SW480 (cell line): ENCODE results near the gene SLC23A3.

Source experiments
- DNase-seq: peaks from one replicate; pipeline ENCODE4 v3.0.0-alpha.2; 2016; ENCODE audit warnings: low spot score

Gene SLC23A3

DNA sequence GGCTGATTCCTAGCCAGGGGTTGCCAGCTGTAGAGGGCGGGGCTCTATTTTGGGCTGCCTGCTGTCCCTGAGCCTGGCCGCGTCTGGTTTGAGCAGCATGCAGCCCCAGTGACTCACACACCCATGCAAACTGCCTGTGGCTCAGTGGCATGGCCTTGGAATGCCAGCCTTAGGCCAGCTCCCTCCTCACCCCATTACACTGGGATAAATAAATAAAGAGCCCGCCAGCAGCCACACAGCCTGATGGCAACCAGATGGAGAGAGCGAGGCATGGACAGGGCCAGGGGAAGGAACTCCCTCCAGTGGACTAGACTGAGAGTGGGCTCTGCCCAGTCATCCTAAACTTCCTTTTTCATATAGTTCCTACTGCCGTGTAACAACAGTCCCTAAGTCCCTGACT lies 27.5 kb downstream of the SLC23A3 start:
- peak; percentile 66 for DNase-seq

DNA sequence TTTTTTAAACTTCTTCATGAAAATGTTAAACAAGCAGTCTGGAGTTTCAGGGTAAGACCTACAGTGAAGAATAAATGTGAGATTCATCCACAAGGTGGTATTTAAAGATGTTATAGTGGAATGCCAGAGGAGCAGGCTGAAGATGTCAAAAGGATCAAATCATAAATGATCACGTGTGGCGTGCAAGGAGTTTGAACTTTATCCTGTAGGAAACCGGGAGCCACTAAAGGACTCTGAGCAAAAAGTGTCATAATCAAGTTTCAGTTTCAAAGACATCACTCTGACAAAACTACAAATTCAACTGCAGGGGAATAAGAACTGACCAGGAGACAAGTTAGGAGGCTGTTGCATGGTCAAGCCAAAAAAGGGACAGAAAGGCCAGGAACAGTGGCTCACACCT lies 29.1 kb downstream of the SLC23A3 start:
- no peak for DNase-seq

DNA sequence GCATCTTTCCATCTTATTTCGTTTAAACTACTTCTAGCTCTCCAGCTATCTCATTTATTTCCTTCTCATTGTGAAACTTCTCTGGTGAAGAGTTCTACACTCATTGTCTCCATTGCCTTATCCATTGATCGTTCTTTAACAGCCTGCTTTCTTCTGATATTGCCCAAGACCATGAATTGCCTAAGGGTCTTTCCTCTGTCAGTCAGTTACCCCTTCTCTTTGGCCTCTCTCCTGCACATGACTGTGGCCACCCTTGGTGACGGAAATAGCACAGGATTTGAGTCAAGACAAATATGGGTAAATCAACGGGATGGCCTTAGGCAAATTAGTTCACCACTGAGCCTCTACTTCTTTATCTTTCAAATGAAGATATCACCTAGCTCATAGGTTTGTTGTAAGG lies 35.9 kb downstream of the SLC23A3 start:
- DNase-seq: no peak

DNA sequence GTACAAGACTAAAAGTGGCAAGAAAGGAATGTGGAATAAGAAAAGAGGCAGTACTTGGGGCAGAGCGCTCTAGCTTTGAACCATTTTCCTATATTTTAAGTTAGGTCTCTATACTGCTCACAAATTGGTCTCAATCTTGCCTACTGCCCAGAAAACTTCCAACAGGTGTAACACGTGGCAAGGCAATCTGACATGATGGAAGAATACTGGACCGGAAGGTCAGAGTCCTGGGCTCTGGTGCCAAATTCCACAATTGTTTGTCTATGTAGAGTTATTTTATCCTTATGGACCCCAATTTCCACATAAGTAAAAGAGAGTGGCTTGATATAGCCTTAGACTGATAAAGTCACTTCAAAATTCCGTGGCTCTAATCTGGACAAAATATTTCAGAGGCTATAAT lies 38.1 kb downstream of the SLC23A3 start:
- DNase-seq: no peak

- DNase-seq: no peak
These were observed 38.5 kb downstream of the SLC23A3 start for GRCh38 chr2:219131327-219131726.

GRCh38 chr2:219129589-219129988 lies 40.2 kb downstream of the SLC23A3 start:
- no peak for DNase-seq

DNA sequence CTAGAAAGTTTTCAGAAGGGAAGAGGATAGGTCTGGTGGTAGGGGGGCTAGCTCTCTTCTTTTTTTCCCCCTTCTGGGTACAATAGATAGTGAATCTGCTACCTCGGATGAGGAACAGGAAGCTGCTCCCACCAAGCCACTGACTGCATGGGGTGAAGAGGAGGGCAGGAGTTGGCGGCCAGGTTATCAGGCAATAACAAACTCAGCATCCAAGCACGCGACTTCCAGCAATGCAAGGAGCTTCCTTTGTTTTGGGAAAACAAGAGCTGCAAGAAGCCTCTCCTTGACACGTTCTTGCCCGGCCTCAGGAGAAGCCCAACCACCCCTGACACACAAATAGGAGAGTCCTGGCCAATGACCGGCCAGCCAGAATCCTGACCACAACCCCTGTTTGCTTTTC lies 41.4 kb downstream of the SLC23A3 start:
- DNase-seq: no peak

DNA sequence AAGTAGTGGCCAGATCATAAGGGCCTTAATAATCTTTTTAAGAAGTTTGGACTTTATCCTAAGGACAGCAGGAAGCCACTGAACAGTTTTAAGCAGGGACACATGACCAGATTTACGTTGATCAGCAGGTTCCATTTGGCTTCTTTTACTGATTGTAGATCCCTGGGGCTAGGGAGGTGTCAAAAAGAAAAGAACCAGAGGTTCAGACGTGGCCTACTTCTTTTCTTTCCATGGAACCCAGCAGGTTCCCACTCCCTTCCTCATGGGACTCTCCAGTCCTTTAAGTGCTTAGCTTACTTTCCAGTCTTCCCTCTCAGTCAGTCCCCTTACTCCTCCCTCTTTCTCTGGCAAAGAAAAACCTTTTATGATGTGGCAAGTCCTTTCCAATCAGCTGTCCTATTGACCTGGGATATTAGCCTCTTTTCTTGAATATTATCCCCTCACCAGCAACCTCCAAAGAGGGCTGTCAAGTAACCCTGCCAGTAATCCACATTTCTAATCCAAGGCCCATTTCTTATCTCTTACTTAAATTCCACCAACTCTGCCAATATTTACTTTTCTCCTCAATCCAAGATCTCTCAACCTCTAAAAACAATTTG lies 42.7 kb downstream of the SLC23A3 start:
- no peak for DNase-seq

GRCh38 chr2:219126555-219126954 lies 43.3 kb downstream of the SLC23A3 start:
- no peak for DNase-seq

GRCh38 chr2:219125886-219126270 lies 44.0 kb downstream of the SLC23A3 start:
- DNase-seq: no peak

- peak; percentile 91 for DNase-seq
These were observed 44.5 kb downstream of the SLC23A3 start for GRCh38 chr2:219125225-219125885.

DNA sequence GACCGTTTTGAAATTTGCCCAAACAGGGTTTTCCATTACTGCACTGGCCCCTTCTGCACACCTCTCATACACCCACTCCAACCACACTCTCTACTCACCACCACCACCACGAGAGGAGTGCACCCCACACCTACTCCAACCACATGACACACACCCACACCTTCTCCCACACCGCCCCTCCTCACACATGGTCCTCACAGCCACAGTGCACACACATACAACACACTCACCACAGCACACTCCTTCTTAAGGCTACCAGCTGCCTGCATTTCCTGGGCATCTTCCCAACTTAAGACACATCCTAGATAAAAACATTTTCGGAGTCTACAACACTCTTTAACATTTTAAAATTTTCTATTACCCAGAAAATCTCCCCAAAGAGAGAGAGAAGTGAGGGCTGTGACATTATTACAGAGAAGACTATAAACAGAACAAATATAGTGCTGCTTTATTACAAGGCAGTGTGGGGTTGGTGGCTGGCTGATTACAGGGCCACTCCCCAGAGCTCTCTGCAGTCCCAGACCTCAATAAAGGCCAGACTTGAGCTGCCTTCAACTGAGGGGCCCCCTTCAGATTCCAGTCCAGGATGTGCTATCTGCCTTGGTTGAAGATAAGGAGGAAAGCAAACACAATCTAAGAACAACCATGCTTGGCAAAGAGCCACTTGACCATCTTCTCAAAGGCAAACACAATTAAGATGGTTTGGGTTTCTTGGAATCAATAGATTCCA lies 45.3 kb downstream of the SLC23A3 start:
- DNase-seq: peak; percentile 36

- DNase-seq: no peak
These were observed 46.3 kb downstream of the SLC23A3 start for GRCh38 chr2:219123356-219124135.

GRCh38 chr2:219122202-219122980 lies 47.4 kb downstream of the SLC23A3 start:
- DNase-seq: no peak

DNA sequence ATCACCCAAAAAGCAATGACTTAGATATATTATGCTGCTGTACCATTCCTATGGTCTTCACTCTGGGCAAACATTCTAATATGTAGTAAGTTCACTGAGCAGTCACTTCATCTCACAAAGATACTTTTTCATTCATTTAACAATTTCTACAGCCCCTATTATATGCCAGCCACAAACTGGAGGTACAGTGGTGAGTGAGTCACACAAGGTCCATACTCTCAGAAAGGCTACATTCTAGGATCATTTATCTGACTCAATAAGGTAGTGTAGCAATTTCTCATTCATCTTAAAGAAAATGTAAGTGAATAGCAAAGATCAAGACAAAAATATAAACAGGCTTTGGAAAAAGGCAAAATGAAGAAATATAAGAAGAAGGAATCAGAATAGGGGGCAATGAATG lies 49.7 kb downstream of the SLC23A3 start:
- no peak for DNase-seq

DNA sequence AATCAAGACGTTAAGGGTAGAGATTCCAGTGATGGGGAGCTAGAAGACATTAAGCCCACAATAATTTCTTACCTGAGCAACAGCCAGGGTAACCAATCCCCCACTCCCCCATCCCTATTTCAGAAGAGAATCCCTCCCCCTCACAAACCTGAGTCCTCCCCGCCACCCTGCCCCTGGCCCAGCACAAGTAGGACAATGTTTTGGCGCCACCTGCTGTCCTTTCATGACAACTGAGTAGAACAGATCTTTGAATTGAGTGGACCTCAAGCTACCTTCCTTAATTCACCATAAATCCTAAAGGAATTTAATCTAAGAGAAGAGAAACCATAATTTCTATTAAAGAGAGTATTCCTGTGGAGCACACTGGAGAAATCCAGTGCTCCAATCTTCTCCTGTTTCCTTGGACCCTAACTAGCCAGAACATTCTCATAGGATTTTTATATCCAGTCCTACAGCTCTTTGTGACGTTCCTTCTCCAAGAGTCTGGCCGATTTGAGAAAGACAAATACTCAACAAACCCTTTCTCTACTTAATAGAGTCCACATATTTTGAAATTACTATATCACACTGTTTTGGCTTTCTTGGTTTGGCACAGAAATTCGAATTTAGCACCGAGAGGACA lies 50.3 kb downstream of the SLC23A3 start:
- peak; percentile 37 for DNase-seq

DNA sequence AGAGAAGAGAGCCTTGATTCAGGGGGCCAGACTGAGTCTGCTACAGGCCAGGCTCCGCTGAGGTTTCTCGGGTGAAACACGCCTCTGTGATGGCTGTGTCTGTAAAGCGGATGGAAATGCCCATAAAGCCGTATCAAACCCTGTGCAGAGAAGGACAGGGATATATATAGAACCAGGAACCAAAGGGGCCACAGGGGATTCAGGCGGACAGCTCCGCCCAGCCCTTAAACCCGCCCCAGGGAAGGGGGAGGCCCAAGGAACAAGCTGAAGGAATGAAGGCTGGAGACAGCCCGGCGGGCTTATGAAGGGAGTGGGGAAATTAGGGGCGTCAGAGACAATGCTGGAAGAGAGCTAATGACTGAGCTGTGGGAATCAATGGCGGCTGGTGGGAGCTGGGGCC lies 51.3 kb downstream of the SLC23A3 start:
- DNase-seq: no peak

DNA sequence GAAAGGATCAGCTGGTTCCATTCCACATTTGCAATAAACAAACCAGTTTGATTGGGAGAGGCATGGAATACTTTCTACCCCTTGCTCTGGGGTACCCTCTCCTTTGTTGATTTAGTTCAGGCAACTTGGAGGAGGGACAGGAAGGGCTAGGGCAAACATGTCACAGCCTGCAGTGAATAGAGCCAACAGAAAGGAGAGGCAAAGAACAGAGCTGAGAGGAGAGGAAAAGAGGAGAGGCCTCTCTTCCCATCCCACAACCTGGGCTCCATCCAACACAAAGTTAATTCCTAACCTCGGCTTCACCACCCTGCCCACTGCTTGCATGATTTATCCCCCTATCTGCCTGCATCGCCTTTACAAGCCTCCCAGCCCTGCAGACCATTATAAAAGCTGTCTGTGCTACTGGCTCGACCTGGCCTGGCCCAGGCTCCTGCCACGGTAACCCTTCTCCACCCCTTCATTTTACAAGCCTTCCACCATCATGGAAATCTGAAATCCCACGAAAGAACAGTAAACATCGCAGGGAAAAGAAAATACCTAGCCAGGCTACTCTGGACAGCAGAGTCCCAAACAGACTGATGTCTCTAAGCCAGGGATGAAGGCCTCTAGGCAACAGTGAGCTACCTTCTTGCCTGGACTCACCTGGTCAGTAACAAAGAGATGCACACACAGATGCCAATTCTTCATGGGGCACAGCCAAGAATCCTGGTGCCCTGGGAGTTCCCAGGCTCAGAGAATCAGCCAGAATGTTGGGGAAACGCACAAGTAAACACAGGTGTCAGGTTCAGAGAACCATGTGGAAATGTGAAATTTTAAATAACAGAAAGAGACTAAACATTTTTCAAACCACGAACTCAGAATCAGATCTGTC lies 52.8 kb downstream of the SLC23A3 start:
- no peak for DNase-seq

GRCh38 chr2:219112651-219113338 lies 57.0 kb downstream of the SLC23A3 start:
- DNase-seq: no peak

- DNase-seq: no peak
These were observed 57.8 kb downstream of the SLC23A3 start for GRCh38 chr2:219112062-219112406.
